Activated T-cell treated with anti-CD3 and anti-CD28 coated beads for 1 hour (primary cell): ENCODE results near the gene DNAAF3.

ENCODE experiments used
- DNase-seq: peaks from one replicate; pipeline ENCODE4 v3.0.0-alpha.2; 2020; ENCODE audit warnings: low read depth

DNAAF3 gene

GRCh38 chr19:55116232-55116858, 50.1 kb downstream of the DNAAF3 start:
- DNase-seq: peak; percentile 30

- no peak for DNase-seq
Measured at GRCh38 chr19:55115446-55116065, 50.9 kb downstream of the DNAAF3 start.

GRCh38 chr19:55114566-55115145, 51.8 kb downstream of the DNAAF3 start:
- DNase-seq: no peak

GRCh38 chr19:55113570-55114039, 52.8 kb downstream of the DNAAF3 start:
- DNase-seq: no peak

GRCh38 chr19:55112777-55113569, 53.4 kb downstream of the DNAAF3 start:
- no peak for DNase-seq

- DNase-seq: no peak
Measured at GRCh38 chr19:55112246-55112776, 54.1 kb downstream of the DNAAF3 start.

- no peak for DNase-seq
Measured at GRCh38 chr19:55111238-55111831, 55.1 kb downstream of the DNAAF3 start.

GRCh38 chr19:55109527-55110291, 56.7 kb downstream of the DNAAF3 start:
- no peak for DNase-seq
